DOHH2 (cell line): Measurements from ENCODE around the gene TERB2.
"Not testable (repeated sequence)": the region's sequence is repeated elsewhere in the genome, so short reads cannot be mapped to it uniquely, and the experiment has no call there.

ENCODE experiments used
- EZH2phosphoT487 ChIP-seq: fragments of 200-600 bp; sonication (generic); IDR thresholded peaks from 2 replicates; pipeline ENCODE4 v1.6.1; 2017; ENCODE audit warnings: borderline replicate concordance, mild to moderate bottlenecking, antibody characterized with exemption, low read length, moderate library complexity, mixed read lengths
- TF ChIP-seq, protein P1 (sequence below): fragments of 200-600 bp; sonication (generic); IDR thresholded peaks from one replicate; pipeline ENCODE4 v1.5.1; 2014; ENCODE audit warnings: antibody characterized with exemption, mild to moderate bottlenecking, low read depth, low read length; ENCODE audit not compliant: poor library complexity, severe bottlenecking

DNA sequence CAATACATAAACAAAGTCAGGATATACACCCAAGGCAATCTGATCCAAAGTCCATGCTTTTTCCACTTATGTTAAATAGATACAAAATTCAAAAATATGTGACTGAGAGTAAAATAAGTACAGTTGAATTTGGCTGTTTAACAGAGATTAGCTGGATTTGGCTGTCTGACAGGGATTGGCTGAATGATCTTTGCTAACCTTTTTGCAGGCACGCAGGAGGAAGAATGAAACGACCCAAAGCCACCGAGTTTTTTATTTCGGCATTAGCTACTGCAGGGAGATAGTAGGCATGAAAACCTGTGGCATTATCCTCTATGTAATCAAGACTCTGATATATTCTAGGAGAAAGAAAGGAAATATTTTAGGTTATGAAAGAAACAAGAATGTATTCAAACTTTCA is 26.2 kb upstream of the TERB2 start:
- TF ChIP-seq, protein P1, sequence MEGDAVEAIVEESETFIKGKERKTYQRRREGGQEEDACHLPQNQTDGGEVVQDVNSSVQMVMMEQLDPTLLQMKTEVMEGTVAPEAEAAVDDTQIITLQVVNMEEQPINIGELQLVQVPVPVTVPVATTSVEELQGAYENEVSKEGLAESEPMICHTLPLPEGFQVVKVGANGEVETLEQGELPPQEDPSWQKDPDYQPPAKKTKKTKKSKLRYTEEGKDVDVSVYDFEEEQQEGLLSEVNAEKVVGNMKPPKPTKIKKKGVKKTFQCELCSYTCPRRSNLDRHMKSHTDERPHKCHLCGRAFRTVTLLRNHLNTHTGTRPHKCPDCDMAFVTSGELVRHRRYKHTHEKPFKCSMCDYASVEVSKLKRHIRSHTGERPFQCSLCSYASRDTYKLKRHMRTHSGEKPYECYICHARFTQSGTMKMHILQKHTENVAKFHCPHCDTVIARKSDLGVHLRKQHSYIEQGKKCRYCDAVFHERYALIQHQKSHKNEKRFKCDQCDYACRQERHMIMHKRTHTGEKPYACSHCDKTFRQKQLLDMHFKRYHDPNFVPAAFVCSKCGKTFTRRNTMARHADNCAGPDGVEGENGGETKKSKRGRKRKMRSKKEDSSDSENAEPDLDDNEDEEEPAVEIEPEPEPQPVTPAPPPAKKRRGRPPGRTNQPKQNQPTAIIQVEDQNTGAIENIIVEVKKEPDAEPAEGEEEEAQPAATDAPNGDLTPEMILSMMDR = not testable (repeated sequence)
- TF ChIP-seq EZH2phosphoT487 = not testable (repeated sequence)
